Activated CD4-positive, alpha-beta T cell treated with anti-CD3 and anti-CD28 coated beads for 1 hour (primary cell): ENCODE data around the gene GLRX.

ENCODE experiments used
- DNase-seq: peaks from one replicate; pipeline ENCODE4 v3.0.0-alpha.2; 2020

GLRX gene

GRCh38 chr5:95779611-95780010 is 42.9 kb downstream of the GLRX start:
- DNase-seq, result no peak

DNA sequence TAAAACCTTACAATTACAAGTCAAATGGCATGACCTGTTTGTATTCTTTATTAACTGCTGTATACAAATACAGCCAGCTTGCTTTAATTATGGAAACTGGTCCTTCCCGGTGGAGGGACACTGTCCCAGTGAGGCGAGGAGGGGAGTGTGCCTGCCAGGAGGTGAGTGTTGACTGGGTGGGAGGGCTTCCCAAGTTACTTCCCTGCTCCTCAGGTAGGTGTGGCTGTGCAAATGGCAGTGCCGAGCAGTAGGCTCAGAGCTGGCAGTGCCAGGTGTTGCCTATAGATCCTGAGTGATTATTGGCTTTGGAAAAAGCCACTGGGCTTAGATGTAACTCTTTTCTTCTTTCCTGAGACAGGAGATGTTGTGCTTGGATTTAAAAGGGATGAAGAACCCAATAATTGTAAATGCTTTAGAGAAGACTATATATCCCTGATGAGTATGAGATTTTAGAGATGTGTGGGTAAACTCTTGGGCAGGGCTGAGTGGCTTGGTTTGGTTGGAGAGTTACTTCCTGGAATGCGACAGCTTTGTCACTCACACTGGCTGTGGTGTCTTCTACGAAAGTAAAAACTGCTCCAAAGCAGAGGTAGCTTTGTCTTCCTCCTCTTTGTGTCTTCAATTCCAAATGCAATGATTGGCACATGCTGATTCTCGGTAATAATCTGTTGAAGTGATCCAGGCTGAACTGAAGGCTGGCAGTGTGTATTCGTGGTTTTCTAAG is 43.7 kb downstream of the GLRX start:
- DNase-seq, result no peak

- no peak for DNase-seq
Observed at GRCh38 chr5:95777441-95777840, 45.1 kb downstream of the GLRX start.

- no peak for DNase-seq
Observed at GRCh38 chr5:95773335-95774059, 49.0 kb downstream of the GLRX start.

DNA sequence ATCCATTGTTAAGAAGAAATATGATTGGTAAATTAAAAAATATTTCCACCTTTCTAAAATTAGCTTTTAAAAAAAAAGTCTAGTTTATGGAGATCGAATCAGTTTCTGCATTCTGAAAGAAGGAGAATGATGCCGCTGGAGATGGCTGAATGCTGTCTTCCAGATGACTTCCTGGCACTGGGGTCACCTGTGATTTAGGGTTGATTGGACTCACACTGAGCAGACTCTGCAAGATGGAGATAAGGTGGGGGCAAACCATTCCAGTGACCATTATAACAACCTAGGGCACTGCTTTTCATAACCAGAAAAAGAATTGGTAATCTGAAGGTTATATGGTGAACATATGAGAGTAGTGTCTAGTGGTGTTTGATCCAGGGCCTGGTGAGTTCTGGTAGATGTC is 50.6 kb downstream of the GLRX start:
- no peak for DNase-seq

DNA sequence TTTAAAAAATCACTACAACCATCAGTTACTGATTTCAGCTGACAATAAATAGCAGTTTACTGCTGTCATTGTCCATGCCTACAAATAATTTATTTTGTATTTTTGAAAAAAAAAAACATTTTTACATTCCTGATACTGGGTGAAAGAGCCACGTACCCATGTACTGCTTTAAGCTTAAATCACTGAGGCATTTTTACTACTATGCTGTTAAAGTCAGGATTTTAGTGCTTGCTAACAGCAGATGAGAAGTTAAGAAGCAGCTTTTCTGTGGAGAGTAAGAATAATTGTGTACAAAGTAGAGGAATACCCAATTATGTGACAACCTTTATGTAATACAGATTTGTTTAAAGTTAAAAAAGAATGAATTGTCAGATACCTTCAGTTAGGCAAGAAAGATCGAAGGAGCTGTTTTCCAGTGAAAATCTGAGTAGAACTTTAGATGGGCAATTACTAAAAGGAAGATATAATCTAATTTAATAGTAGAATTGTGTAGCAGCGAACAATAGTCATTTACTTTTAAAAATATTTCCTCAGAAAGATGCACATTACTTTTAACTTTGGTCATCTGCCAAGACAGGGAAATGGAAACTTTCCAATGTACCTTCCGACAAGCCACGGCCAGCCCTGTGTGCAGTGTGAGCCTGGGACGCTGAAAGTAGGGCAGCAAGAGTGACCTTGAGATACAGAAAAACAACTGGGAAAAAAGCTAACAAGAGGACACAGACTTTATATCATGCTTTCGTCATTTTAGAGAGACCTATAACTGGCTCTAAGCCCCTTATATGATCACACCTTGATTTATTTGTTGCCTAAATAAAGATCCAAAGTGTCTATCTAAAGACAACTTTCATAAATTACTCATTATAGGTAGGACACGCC is 51.5 kb downstream of the GLRX start:
- DNase-seq, result no peak

- no peak for DNase-seq
Observed at GRCh38 chr5:95768731-95769130, 53.8 kb downstream of the GLRX start.

DNA sequence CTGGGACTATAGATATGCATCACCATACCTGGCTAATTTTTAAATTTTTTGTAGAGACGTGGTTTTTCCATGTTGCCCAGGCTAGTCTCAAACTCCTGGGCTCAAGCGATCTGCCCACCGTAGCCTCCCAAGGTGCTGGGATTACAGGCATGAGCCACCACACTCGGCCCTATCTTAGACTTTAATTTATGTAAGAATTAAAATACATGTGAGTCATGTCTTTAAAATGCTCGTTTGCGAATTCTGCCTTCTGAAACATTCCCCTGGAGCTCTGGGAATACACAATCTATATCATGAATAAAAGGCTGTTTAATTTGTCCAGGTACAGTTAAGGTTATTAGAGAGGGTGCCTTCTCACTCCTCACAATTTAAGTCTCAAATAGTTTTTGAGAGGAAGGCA is 58.6 kb downstream of the GLRX start:
- DNase-seq, result no peak
